Activated T-cell treated with anti-CD3 and anti-CD28 coated beads, Interleukin-2, amount 50 U/mL, for 72 hours (primary cell): ENCODE data around the gene LCA5L. TPM values are rescaled to one million over a fixed set of nuclear protein-coding genes. Genes with fewer than 3 reads are reported as not detected.

Experiments used
- total RNA-seq, 2 donors: library from RNA; stranded (reverse); gene quantifications; one replicate each; pipeline ENCODE4 v1.2.3, GENCODE V29; 2022

LCA5L gene
- total RNA-seq, 2 donors from 2014 or later, result 0.31 TPM; not detected in 1

Other genes starting within 250 kb of the LCA5L start
- 10 to 100 TPM; 44.8 to 45.2 TPM for gene BRWD1, start 132.1 kb downstream of the LCA5L start, total RNA-seq
- 100 to 1,000 TPM; 353 to 399 TPM for gene HMGN1, start 96.7 kb downstream of the LCA5L start, total RNA-seq
- 1 to 10 TPM; 2.4 to 4.0 TPM for gene SH3BGR, start 6.2 kb upstream of the LCA5L start, total RNA-seq
- gene B3GALT5, start 167.2 kb upstream of the LCA5L start, total RNA-seq, result not detected